ENCODE measurements around the gene KCTD14. TPM values are rescaled to one million over a fixed set of nuclear protein-coding genes. Genes with fewer than 3 reads are reported as not detected.

KCTD14 gene
- total and polyA plus RNA-seq, 7 donors, result 2.5 to 22.8 (median 4.5) TPM

- Histone ChIP-seq H3K27ac (no peak overlapping the region), H3K9me3 (no peaks in the 10 kb centered on the region), H3K4me1 (peaks cover 0 to 11% (median 7%) of the 10 kb centered on the region in 4 donors), H3K27me3 (no peaks in the 10 kb centered on the region), H3K36me3 (no peaks in the 10 kb centered on the region), H3K4me3 (no peak overlapping the region)
- WGBS, 2 donors, result 84 to 86% methylated on average over 8 of the region's 8 CpGs
- intact Hi-C loops (cut with DNase I), result no loop called here
- TF ChIP-seq CTCF (IDR thresholded peaks at IDR 0.05), result no peak
- TF ChIP-seq POLR2AphosphoS5 (IDR thresholded peaks at IDR 0.05), result no peak
- no peak for TF ChIP-seq EP300 (IDR thresholded peaks at IDR 0.05)
- TF ChIP-seq POLR2A (IDR thresholded peaks at IDR 0.05), result no peak
- no peak for DNase-seq
Measured at GRCh38 chr11:78049348-78049747, 26.3 kb upstream of the KCTD14 start.

GRCh38 chr11:78048561-78048960 lies 25.5 kb upstream of the KCTD14 start:
- TF ChIP-seq POLR2AphosphoS5 (IDR thresholded peaks at IDR 0.05) (no peak), CTCF (IDR thresholded peaks at IDR 0.05) (no peak), EP300 (IDR thresholded peaks at IDR 0.05) (no peak), POLR2A (IDR thresholded peaks at IDR 0.05) (no peak)

GRCh38 chr11:78046486-78046854 lies 23.4 kb upstream of the KCTD14 start:
- intact Hi-C loops (cut with DNase I), result loop anchor here (1.0 kb wide), 1 partner anchor 52 kb away; the partner anchor contains the start of gene INTS4
- DNase-seq, result no peak
- Histone ChIP-seq H3K36me3 (no peaks in the 10 kb centered on the region), H3K9me3 (no peaks in the 10 kb centered on the region), H3K4me3 (peak overlapping the region in 3 of 4 donors; percentile 54 to 64 (median 61)), H3K4me1 (peaks cover 0 to 11% (median 7%) of the 10 kb centered on the region in 4 donors), H3K27me3 (no peaks in the 10 kb centered on the region), H3K27ac (peak overlapping the region in 2 of 4 donors; percentile 77 to 81)
- TF ChIP-seq EP300 (IDR thresholded peaks at IDR 0.05), result no peak
- no peak for TF ChIP-seq POLR2A (IDR thresholded peaks at IDR 0.05)
- peak in 1 of 4 experiments; percentile 14 for TF ChIP-seq CTCF (IDR thresholded peaks at IDR 0.05)
- WGBS, 2 donors, result 24 to 44% methylated on average over 6 of the region's 6 CpGs

More at GRCh38 chr11:78048561-78048960, 25.5 kb upstream of the KCTD14 start:
- H3K9me3 ChIP-seq, result no peaks in the 10 kb centered on the region
- H3K4me3 ChIP-seq, result no peak overlapping the region
- intact Hi-C loops (cut with DNase I), result no loop called here
- H3K27me3 ChIP-seq, result no peaks in the 10 kb centered on the region
- DNase-seq, result no peak
- H3K36me3 ChIP-seq, result no peaks in the 10 kb centered on the region
- 89% methylated on average over 3 of the region's 3 CpGs for WGBS, 2 donors
- H3K27ac ChIP-seq, result no peak overlapping the region
- peaks cover 0 to 11% (median 7%) of the 10 kb centered on the region in 4 donors for H3K4me1 ChIP-seq

- H3K9me3 ChIP-seq, result no peaks in the 10 kb centered on the region
- H3K36me3 ChIP-seq, result no peaks in the 10 kb centered on the region
- TF ChIP-seq EP300 (IDR thresholded peaks at IDR 0.05) (no peak), CTCF (IDR thresholded peaks at IDR 0.05) (peak; percentile 85 to 99 (median 94)), POLR2AphosphoS5 (IDR thresholded peaks at IDR 0.05) (peak in 3 of 4 donors; percentile 18 to 74 (median 69)), POLR2A (IDR thresholded peaks at IDR 0.05) (no peak)
- 2 to 11% methylated on average over 28 of the region's 28 CpGs for WGBS, 2 donors
- no peaks in the 10 kb centered on the region for H3K27me3 ChIP-seq
- intact Hi-C loops (cut with DNase I), result loop anchor here (1.0 kb wide), 1 partner anchor 52 kb away; the partner anchor contains the start of gene INTS4
- DNase-seq, result peak; percentile 91
- peaks cover 0 to 11% (median 7%) of the 10 kb centered on the region in 4 donors for H3K4me1 ChIP-seq
- H3K4me3 ChIP-seq, result peak overlapping the region; percentile 37 to 64 (median 58)
- H3K27ac ChIP-seq, result peak overlapping the region; percentile 66 to 81 (median 76)
Measured at GRCh38 chr11:78045851-78046485, 22.9 kb upstream of the KCTD14 start.
